GM13977 (cell line): ENCODE results near the gene CDK3.
"Not testable (repeated sequence)": the region's sequence is repeated elsewhere in the genome, so short reads cannot be mapped to it uniquely, and the experiment has no call there.

ENCODE experiments used
- DNase-seq: peaks from one replicate; pipeline ENCODE4 v3.0.0; 2012; ENCODE audit warnings: low spot score
- in situ Hi-C: fragments of 300-500 bp; cut with MboI; formaldehyde crosslinking; loops from one replicate; pipeline ENCODE4 v1.12.0; 2022; ENCODE audit warnings: low sequenced_read_pairs, low pct_unique_long_range_greater_than_20kb, mixed read lengths, inconsistent platforms; ENCODE audit not compliant: unreplicated experiment
- TF ChIP-seq, protein P1 (sequence below): IDR thresholded peaks from 2 replicates; pipeline ENCODE4 v1.5.1; 2012; ENCODE audit warnings: mild to moderate bottlenecking, control low read depth; ENCODE audit not compliant: insufficient read depth; ENCODE audit errors: extremely low read depth, missing control alignments

Gene CDK3

GRCh38 chr17:75970011-75970523 lies 30.6 kb upstream of the CDK3 start:
- TF ChIP-seq, protein P1, sequence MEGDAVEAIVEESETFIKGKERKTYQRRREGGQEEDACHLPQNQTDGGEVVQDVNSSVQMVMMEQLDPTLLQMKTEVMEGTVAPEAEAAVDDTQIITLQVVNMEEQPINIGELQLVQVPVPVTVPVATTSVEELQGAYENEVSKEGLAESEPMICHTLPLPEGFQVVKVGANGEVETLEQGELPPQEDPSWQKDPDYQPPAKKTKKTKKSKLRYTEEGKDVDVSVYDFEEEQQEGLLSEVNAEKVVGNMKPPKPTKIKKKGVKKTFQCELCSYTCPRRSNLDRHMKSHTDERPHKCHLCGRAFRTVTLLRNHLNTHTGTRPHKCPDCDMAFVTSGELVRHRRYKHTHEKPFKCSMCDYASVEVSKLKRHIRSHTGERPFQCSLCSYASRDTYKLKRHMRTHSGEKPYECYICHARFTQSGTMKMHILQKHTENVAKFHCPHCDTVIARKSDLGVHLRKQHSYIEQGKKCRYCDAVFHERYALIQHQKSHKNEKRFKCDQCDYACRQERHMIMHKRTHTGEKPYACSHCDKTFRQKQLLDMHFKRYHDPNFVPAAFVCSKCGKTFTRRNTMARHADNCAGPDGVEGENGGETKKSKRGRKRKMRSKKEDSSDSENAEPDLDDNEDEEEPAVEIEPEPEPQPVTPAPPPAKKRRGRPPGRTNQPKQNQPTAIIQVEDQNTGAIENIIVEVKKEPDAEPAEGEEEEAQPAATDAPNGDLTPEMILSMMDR = no peak

DNA sequence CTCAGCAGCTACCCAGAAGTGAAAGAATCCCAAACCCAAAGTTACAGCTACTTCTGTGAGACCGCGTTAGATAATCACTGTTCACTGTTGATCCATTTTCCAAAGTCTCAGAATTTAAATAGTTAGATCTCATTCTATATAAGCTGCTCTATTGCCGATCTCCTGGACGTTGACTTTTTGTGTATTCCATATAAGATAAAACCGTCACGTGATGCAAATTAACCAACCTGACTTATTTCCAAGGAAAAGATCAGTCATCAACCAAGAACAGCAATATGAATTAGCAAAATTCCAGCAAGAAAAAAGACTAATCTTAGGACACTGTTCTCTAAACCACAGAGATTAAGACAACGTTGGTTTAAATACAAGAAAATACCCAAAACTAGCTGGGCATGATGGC lies 30.0 kb upstream of the CDK3 start:
- DNase-seq = no peak
- in situ Hi-C loops = no loop called here

More at GRCh38 chr17:75970011-75970523, 30.6 kb upstream of the CDK3 start:
- no peak for DNase-seq
- in situ Hi-C loops = no loop called here

GRCh38 chr17:75975187-75975586 lies 25.5 kb upstream of the CDK3 start:
- in situ Hi-C loops, DNase-seq: not testable (repeated sequence)

More for the DNA sequence above, 30.0 kb upstream of the CDK3 start:
- TF ChIP-seq, protein P1 = no peak

DNA sequence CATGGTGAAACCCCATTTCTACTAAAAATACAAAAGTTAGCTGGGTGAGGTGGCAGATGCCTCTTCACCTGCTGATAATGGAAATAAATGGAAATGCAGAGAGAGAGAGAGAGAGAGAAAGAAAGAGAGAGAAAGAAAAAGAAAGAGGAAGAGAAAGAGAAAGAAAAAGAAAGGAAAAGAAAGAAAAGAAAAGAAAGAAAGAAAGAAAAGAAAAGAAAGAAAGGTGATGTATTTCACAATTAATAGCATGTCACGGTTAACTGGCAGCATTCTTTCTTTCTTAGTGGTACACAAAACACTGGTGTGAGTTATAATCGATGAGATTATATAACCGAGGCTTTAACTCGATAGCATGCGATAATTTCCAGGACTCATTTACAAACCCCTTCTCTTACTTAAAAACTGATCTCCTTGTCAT lies 24.9 kb upstream of the CDK3 start:
- no peak for DNase-seq
- in situ Hi-C loops = no loop called here

DNA sequence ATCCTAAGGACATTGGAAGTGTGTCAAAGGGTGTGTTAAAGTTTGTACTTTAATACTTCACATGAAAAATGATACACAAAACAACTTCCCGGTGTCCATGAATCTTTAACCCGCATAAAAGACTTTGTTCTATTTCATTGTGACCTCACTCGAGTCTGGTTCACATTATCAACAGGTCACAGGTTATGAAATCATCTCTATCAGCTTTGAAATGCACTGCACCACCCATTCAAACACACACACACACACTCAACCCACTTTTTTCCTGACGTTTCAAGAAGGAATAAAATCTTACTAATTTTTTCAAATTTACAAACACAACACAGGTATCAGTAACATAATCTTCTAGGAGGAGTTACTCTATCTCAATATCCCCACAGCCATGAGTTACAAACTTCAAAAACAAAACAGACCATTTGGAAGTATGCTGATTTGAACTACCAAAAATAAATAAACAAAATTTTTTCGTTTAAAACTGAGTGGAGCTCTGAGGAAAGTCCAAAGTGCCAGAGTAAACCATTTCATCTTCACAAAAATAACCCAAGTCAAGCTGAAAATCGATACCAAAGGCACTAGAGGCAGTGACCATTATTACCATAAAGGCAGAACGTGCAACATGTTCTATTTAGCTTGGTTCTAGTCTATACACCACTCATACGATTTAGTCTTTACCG lies 24.3 kb upstream of the CDK3 start:
- TF ChIP-seq, protein P1 = no peak
- in situ Hi-C loops = no loop called here
- no peak for DNase-seq

More for the DNA sequence above, 24.9 kb upstream of the CDK3 start:
- TF ChIP-seq, protein P1 = no peak

DNA sequence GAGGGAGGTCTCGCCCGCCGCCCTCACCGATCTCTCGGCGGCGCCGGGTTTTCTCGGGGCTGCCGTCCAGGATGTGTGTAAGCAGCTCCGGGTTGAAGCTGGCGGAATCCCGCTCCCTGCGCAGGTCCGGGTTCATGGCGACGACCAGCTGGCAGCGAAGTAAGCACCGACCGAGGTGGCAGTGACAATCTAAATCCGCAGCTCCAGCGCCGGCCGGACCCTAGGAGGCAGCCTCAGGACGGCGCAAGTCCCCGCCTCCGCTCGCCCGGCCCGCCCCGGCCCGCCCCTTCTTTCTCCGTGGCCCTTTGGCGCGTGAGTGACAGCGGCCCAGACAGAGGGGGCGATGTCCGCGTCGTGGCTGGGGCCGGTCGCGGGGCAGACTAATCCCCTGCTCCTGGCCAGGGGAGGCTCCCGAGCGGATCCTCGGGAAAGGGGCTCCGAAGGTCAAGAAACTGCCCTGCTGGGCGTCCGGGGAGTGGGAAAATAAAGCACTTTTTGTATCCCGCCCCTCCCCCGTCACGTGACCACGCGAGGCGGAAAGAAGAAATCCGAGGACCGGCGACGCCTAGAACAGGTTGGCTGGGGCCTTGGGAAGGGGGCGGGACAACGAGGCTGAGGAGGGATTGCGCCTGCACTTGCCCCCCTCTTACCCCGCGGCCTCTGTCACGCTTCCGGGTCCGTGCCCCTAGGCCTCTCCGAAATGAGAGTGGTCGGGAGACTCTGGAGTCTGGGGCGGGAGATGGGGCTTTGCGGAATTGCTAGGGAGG lies 21.5 kb upstream of the CDK3 start, which contains the start of the genes ACOX1 and TEN1:
Gene ACOX1, minus strand, starts transcription at position 229 of the 767 bp plus-strand sequence. Its CDS starts 93 bp downstream, at position 136.
Gene TEN1, plus strand, starts transcription at position 303 of the 767 bp plus-strand sequence. CDS start 6,953 bp downstream, outside the sequence.
- TF ChIP-seq, protein P1 = peak; percentile 40
- in situ Hi-C loops = no loop called here
- DNase-seq = peak; percentile 93
